ENCODE results near the gene IGFN1. TPM values are rescaled to one million over a fixed set of nuclear protein-coding genes. Genes with fewer than 3 reads are reported as not detected.
"Not testable (repeated sequence)": the region's sequence is repeated elsewhere in the genome, so short reads cannot be mapped to it uniquely, and the experiment has no call there.

The IGFN1 gene
- total and polyA plus RNA-seq, 2 of the 8 experiments (the other 6 are each of a cell fraction or from before 2014, with no cell fraction given) = not detected

DNA sequence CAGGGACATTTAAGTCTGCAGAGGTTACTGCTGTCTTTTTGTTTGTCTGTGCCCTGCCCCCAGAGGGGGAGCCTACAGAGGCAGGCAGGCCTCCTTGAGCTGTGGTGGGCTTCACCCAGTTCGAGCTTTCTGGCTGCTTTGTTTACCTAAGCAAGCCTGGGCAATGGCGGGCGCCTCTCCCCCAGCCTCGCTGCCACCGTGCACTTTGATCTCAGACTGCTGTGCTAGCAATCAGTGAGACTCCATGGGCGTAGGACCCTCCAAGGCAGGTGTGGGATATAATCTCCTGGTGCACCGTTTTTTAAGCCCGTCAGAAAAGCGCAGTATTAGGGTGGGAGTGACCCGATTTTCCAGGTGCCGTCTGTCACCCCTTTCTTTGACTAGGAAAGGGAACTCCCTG, 49.0 kb downstream of the IGFN1 start:
- H3K27me3 ChIP-seq (replicated peaks in 1 of 4; ENCODE audit: control insufficient read depth in 3 of 4, extremely low read depth in 1 of 4, insufficient read depth in 3 of 4, low read length in 3 of 4); H2BK15ac ChIP-seq (ENCODE audit: low read length); H2BK120ac ChIP-seq (replicated peaks; ENCODE audit: low read depth, low read length); FAIRE-seq; H3K4me1 ChIP-seq (replicated peaks in 1 of 4; ENCODE audit: control insufficient read depth in 3 of 4, insufficient read depth in 4 of 4, low read length in 3 of 4); H4K91ac ChIP-seq (replicated peaks; ENCODE audit: insufficient read length, low read length); H3K4me3 ChIP-seq (ENCODE audit: extremely low read depth in 1 of 4, insufficient read depth in 2 of 4, low read depth in 3 of 4, low read length in 4 of 4); POLR2A ChIA-PET (ENCODE audit: partially characterized antibody); H2AFZ ChIP-seq (ENCODE audit: low read length); H3K56ac ChIP-seq (replicated peaks; ENCODE audit: insufficient read length, low read depth, low read length); H3K79me1 ChIP-seq (ENCODE audit: low read depth, low read length); H3K14ac ChIP-seq (ENCODE audit: insufficient read length); H2AK5ac ChIP-seq (ENCODE audit: low read depth, low read length); H2BK20ac ChIP-seq (ENCODE audit: low read length); H2BK12ac ChIP-seq (ENCODE audit: low read depth, low read length); H4K8ac ChIP-seq (ENCODE audit: extremely low read depth, insufficient read depth, low read length); H3K36me3 ChIP-seq (ENCODE audit: control insufficient read depth in 2 of 4, insufficient read depth in 4 of 4, low read length in 3 of 4); H3K4me2 ChIP-seq (ENCODE audit: insufficient read depth in 1 of 2, low read depth in 2 of 2, low read length in 2 of 2); H3K27ac ChIP-seq (ENCODE audit: low read depth, low read length); H3K79me2 ChIP-seq (ENCODE audit: control insufficient read depth in 1 of 2, insufficient read depth in 2 of 2, low read length in 2 of 2); H2BK5ac ChIP-seq (ENCODE audit: low read depth, low read length); DNase-seq (ENCODE audit: low read depth in 1 of 2, low spot score in 2 of 2); H3K9me3 ChIP-seq (ENCODE audit: insufficient read depth in 2 of 2, low read depth in 1 of 2, low read length in 1 of 2); H3K18ac ChIP-seq (ENCODE audit: extremely low read depth, low read length); H4K5ac ChIP-seq (ENCODE audit: insufficient read length, low read depth, low read length); H3K9ac ChIP-seq (replicated peaks in 1 of 4; ENCODE audit: extremely low read depth in 1 of 4, low read depth in 3 of 4, low read length in 3 of 4); H3K23me2 ChIP-seq (ENCODE audit: low read depth, low read length); H3K4ac ChIP-seq (replicated peaks; ENCODE audit: insufficient read length, low read depth, low read length); H4K20me1 ChIP-seq (replicated peaks in 1 of 2; ENCODE audit: control insufficient read depth in 1 of 2, insufficient read depth in 2 of 2, low read length in 2 of 2); H3K23ac ChIP-seq (ENCODE audit: insufficient read length): not testable (repeated sequence)
- CTCF ChIA-PET (ENCODE audit: partially characterized antibody) = interaction anchor here (1.7 to 2.3 kb wide), 2 partner anchors 15 to 20 kb away, joined by 4 to 6 read pairs; no protein-coding TSS in a partner anchor
- 92% methylated on average over 8 of the region's 11 CpGs; no CpG with 5 or more reads in 1 of the 2 experiments for WGBS, 2 experiments (ENCODE audit: extremely low coverage in 1 of 2, insufficient coverage in 1 of 2, insufficient read length in 1 of 2, insufficient replicate concordance in 2 of 2, low coverage in 1 of 2, low lambda C conversion rate in 2 of 2, missing lambda C conversion rate in 1 of 2)

Measured in H1 (cell line).